ENCODE results near the gene KRTAP10-2.
"Not testable (repeated sequence)": the region's sequence is repeated elsewhere in the genome, so short reads cannot be mapped to it uniquely, and the experiment has no call there.

DNA sequence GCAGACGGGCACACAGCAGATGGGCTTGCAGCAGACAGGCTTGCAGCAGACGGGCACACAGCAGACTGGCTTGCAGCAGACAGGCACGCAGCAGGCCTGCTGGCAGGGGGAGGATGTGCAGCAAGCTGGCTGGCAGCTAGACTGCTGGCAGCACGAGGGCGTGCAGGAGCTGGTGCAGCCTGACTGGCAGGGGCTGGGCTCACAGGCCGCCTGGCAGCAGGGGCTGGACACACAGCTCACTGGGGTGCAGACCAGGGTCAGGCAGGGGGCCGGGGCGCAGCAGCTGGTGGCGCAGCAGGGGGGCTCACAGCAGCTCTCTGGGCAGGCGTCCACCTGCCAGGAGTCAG, 7.0 kb upstream of the KRTAP10-2 start:
- TF ChIP-seq, protein P1, sequence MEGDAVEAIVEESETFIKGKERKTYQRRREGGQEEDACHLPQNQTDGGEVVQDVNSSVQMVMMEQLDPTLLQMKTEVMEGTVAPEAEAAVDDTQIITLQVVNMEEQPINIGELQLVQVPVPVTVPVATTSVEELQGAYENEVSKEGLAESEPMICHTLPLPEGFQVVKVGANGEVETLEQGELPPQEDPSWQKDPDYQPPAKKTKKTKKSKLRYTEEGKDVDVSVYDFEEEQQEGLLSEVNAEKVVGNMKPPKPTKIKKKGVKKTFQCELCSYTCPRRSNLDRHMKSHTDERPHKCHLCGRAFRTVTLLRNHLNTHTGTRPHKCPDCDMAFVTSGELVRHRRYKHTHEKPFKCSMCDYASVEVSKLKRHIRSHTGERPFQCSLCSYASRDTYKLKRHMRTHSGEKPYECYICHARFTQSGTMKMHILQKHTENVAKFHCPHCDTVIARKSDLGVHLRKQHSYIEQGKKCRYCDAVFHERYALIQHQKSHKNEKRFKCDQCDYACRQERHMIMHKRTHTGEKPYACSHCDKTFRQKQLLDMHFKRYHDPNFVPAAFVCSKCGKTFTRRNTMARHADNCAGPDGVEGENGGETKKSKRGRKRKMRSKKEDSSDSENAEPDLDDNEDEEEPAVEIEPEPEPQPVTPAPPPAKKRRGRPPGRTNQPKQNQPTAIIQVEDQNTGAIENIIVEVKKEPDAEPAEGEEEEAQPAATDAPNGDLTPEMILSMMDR (IDR thresholded peaks at IDR 0.05) = not testable (repeated sequence)
- not testable (repeated sequence) for TF ChIP-seq POLR2A (IDR thresholded peaks at IDR 0.05)

All from vagina (tissue), 2 donors.